Stimulated activated CD4-positive, alpha-beta T cell treated with anti-CD3 and anti-CD28 coated beads, Interleukin-4, amount 100 ng/mL, for 48 hours (primary cell): ENCODE results near the gene HARS2.
A peak's percentile ranks its signal among the peaks of the same experiment; 100 is the strongest.
"Not testable (repeated sequence)": the region's sequence is repeated elsewhere in the genome, so short reads cannot be mapped to it uniquely, and the experiment has no call there.

Experiments
- DNase-seq, 2 donors: peaks; one replicate each; pipeline ENCODE4 v3.0.0-alpha.2; 2020; ENCODE audit warnings: low read depth in 2 of 2

The HARS2 gene

DNA sequence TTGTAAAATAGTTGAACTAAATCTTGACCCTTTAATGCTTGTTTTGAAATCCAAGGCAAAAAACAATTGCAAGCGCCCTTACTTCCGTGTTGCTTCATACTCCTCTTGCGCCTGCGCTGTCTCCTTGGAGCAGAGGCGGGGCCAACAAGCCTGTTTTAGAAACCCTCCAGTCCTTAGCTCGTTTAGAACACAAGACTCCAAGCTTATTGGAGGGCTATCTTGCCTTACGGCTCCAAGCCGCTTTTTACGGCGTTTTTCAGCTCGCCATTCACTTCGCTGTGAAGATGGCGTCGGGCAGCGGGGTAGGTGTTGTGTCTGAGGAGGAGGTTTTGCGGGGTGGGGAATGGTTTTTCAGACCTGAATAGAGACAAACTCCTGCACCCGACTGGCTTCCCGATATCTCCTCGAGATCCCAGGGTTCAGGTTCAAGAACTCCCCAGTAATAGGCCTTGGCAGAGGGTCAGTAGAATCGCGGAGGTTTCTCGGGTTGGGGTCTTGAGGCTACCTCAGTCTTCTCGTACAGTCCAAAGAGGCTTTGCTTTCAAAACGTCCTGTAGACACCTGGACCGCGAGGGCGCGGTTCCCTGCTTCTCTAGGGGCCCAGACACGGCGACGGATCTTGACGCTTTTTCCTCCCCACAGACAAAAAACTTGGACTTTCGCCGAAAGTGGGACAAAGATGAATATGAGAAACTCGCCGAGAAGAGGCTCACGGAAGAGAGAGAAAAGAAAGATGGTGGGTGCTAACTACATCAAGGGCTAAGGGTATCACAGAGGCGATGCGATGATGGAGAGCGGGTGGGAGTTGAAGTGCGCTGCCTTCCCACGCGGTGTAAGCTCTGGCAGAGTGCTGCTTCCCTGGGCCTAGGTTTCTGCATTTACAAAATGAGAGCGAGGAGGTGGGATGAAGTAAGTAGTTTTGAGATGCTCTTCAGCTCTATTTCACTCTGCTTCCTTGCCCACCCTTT is 9.2 kb downstream of the HARS2 start, which contains the start of gene ZMAT2:
TSS of gene ZMAT2 (plus strand) at position 271 of the 968 bp plus-strand sequence. CDS start at position 285, 14 bp downstream.
- DNase-seq = peak; percentile 80 to 85

- no peak for DNase-seq
Measured at GRCh38 chr5:140707812-140708211, 16.6 kb downstream of the HARS2 start.

GRCh38 chr5:140708787-140709186 is 17.5 kb downstream of the HARS2 start:
- not testable (repeated sequence) for DNase-seq

GRCh38 chr5:140710899-140711552 is 19.8 kb downstream of the HARS2 start:
- peak; percentile 78 to 80 for DNase-seq

DNA sequence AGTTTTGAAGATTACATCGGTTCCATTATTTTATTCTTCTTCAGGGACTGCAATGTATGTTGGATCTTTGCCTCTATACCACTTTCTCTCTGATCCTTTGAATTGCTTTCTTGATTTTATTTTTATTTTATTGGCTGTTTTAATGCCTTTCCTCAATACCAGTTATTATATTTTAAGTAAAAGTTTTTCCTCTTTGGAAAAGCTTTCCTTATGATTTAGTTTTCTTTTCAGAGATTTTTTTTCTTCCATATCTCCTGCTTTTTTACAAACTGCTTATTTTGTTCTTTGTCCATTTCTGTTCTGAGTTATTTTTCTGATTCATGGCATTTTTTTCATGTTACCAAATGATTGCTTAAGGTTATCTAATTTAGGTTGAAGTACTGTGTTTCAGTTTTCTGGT is 20.5 kb downstream of the HARS2 start:
- DNase-seq = no peak

- DNase-seq = no peak
Measured at GRCh38 chr5:140713562-140714094, 22.4 kb downstream of the HARS2 start.

DNA sequence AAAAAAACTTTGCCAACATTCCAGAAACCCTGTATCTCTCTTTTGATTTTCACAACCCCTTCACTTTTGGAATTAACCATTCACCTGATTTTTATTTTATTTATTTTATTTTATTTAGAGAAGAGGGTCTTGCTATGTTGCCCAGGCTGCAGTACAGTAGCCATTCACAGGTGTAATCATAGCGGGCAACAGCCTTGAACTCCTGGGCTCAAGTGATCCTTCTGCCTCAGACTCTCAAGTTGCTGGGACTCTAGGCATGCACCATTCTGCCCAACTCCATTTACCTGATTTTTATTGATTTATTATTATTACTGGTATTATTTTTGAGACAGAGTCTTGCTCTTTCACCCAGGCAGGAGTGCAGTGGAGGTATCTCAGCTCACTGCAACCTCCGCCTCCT is 25.0 kb downstream of the HARS2 start:
- DNase-seq = not testable (repeated sequence)

DNA sequence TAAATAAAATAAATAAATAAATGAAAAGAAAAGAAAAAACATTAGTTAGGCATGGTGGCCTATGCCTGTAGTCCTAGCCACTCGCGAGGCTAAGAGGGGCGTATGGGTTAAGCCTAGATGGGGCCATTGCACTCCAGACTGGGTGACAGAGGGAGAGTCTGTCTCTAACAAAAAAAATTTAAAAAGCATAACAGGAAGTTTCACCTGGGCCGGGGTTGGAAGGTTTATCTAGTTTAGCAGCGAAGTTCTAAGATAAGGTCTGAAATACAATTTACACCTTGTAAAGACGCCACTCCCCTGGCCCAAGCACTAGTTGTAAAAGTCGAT is 27.0 kb downstream of the HARS2 start:
- DNase-seq = no peak

DNA sequence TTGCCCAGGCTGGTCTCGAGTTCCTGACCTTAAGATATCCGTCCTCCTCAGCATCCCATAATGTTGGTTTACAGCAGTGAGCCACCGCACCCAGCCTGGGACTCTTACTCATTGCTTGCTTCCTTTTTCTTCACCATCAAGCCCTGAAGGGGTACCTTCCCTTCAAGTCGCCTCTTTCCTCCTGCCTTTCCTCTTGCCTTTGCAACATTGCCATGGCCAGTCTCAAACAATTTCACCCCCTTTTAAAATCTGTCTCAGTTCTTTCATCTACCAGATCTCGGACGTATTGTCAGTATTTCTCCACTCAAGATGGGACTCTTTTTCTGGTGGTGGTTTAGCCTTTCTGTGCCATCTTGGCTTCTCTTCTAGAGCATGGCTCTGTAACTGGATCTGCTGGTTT is 29.5 kb downstream of the HARS2 start:
- not testable (repeated sequence) for DNase-seq

GRCh38 chr5:140721395-140721794 is 30.1 kb downstream of the HARS2 start:
- not testable (repeated sequence) for DNase-seq

DNA sequence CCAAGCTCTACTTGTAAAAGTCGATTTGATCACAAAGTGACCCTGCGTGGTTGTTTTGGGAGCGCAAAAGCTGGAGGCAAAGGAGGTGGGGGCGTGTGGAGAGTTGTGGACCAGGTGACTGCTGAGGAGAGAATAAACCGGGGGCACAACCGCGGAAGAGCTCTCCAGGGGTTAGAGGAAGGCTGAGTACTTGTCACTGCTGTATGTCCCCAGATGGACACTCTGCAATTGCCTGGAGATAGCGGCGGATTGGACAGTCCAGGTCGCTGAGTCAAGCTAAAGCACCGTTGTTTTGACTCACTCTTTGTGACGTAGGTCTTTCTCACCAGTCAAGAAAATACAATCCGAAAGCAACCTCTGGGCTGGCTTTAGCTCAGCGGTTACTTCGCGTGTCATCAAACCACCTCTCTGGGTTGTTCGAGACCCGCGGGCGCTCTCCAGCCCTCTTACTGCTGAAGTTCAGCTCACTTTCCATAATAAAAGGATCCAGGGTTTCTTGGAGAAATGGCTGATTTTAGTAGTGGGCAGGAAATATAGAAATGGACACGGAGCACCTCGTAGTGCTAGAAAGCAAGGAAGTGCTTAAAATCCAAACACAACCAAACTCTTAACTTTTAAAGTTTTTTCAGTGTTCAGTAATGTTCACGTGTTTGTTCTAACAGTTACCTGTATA is 34.7 kb downstream of the HARS2 start:
- DNase-seq = peak; percentile 66 to 72

DNA sequence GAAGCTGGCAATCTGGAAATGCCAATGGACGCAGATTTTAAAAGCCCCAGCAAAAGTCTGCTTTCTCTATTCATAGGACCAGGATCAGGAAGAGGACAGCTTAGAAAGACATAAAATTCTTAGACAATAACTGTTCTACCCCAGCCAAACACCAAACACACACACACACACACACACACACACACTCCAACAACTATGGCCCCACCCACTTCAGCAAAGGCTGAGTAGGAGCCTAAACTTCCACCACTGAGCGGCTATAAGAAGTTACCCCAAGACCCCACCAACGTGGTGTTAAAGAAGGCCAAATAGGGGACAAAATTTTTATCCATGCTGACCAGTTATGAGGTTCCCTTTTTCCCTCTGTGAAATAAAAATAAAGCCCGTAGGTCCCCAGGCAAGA is 41.8 kb downstream of the HARS2 start:
- DNase-seq = no peak

DNA sequence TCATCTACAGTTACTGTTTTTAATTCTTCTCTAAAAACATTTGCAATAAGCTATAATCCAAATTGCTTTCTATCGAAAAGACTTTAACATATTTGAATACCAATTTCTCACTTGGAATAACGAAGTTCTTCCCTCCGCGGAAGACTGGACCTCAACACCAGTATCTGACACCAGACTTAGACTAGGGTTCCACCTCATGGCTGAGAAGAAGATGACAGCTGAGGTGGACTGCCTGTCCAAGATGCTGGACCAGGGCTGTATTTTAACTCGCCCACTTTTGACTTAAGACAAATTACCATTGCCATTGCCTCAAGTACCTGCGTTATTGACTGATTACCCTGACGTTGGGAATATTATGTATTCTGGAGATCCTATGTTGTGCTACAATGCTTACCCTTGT is 43.1 kb downstream of the HARS2 start:
- no peak for DNase-seq

DNA sequence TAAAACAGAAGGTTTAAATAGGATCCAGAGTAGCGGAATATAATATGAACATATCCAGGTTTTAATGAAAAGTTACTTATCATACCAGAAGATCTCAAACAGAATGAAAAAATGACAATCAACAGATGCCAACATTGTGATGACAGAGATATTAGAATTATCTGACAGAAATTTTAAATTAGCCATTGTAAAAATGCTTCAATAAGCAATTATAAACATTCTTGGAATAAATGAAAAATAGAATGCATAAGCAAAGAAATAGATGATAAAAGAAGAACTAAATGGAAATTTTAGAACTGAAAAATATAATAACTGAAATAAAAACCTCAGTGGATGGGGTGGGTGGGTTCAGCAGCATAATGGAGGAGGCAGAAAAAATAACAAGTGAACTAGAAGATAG is 46.2 kb downstream of the HARS2 start:
- no peak for DNase-seq

DNA sequence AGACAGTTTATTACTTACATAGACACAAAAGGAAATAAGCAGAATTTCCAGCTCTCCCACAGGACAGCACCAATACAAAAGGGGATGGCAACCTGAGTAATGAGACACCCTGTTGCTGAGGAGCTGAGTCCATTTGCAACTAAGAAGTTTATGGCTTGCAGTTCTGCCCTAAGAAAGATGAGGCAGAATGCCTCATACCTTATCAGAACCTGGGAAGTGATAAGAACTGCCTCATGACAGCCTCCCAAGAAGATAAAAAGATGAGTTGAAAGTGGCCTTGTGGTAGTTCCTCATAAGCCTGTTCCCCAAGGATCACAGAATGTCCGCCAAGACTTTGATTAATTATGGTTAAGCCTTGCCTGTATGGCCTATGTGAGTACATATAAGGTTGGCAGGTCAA is 50.7 kb downstream of the HARS2 start:
- no peak for DNase-seq
